SK-N-SH treated with all-trans-retinoic acid at 6 μM for 48 hours (cell line): ENCODE data around the gene NBAS.

Experiments
- ATAC-seq: fragments of 200-7000 bp; cut with Tn5 transposase; 3 replicates; pipeline ENCODE4 v1.9.1; 2020; ENCODE audit warnings: mild to moderate bottlenecking, moderate library complexity
- ARNTL ChIP-seq: fragments of 450-650 bp; formaldehyde crosslinking; IDR thresholded peaks from 2 replicates; pipeline ENCODE4 v1.5.0; 2020; ENCODE audit warnings: low read depth, mild to moderate bottlenecking, moderate library complexity, borderline replicate concordance
- BACH2 ChIP-seq: fragments of 250-450 bp; sonication (Bioruptor Pico); IDR thresholded peaks from 2 replicates; pipeline ENCODE4 v1.9.0; 2021; ENCODE audit warnings: mild to moderate bottlenecking, borderline replicate concordance
- CREB5 ChIP-seq: fragments of 250-450 bp; sonication (Bioruptor Pico); IDR thresholded peaks from 2 replicates; pipeline ENCODE4 v1.5.1; 2020; ENCODE audit warnings: low read depth, mild to moderate bottlenecking, moderate library complexity
- CSDC2 ChIP-seq: fragments of 250-450 bp; sonication (Bioruptor Pico); IDR thresholded peaks from 2 replicates; pipeline ENCODE4 v1.5.0; 2020; ENCODE audit warnings: mild to moderate bottlenecking, moderate library complexity
- CSRNP3 ChIP-seq: fragments of 250-450 bp; sonication (Bioruptor Pico); IDR thresholded peaks from 2 replicates; pipeline ENCODE4 v1.5.1; 2021; ENCODE audit warnings: mild to moderate bottlenecking, moderate library complexity
- ESRRG ChIP-seq: fragments of 250-450 bp; sonication (Bioruptor Pico); IDR thresholded peaks from 2 replicates; pipeline ENCODE4 v1.6.1; 2021; ENCODE audit warnings: mild to moderate bottlenecking
- GLIS3 ChIP-seq: fragments of 250-450 bp; sonication (Bioruptor Pico); IDR thresholded peaks from 2 replicates; pipeline ENCODE4 v1.5.0; 2020; ENCODE audit warnings: mild to moderate bottlenecking, moderate library complexity
- ISL1 ChIP-seq: fragments of 250-450 bp; sonication (Bioruptor Pico); IDR thresholded peaks from 2 replicates; pipeline ENCODE4 v2.1.2; 2022; ENCODE audit warnings: mild to moderate bottlenecking, moderate library complexity
- OSR1 ChIP-seq: fragments of 250-450 bp; sonication (Bioruptor Pico); IDR thresholded peaks from 2 replicates; pipeline ENCODE4 v1.8.0; 2022; ENCODE audit warnings: moderate library complexity, mild to moderate bottlenecking, inconsistent platforms
- PATZ1 ChIP-seq: fragments of 250-450 bp; sonication (Bioruptor Pico); IDR thresholded peaks from 2 replicates; pipeline ENCODE4 v1.8.0; 2020; ENCODE audit warnings: mild to moderate bottlenecking, moderate library complexity, borderline replicate concordance
- POU6F1 ChIP-seq: fragments of 250-450 bp; sonication (Bioruptor Pico); IDR thresholded peaks from 2 replicates; pipeline ENCODE4 v1.8.0; 2021; ENCODE audit warnings: low read depth, mild to moderate bottlenecking, moderate library complexity, borderline replicate concordance
- PPARA ChIP-seq: fragments of 250-450 bp; sonication (Bioruptor Pico); IDR thresholded peaks from 2 replicates; pipeline ENCODE4 v1.5.0; 2020; ENCODE audit warnings: mild to moderate bottlenecking, borderline replicate concordance
- RARB ChIP-seq: fragments of 250-450 bp; sonication (Bioruptor Pico); IDR thresholded peaks from 2 replicates; pipeline ENCODE4 v1.8.0; 2021; ENCODE audit warnings: mild to moderate bottlenecking, moderate library complexity
- SNAI2 ChIP-seq: fragments of 250-450 bp; sonication (Bioruptor Pico); IDR thresholded peaks from 2 replicates; pipeline ENCODE4 v1.5.0; 2020; ENCODE audit warnings: mild to moderate bottlenecking, moderate library complexity
- TCF4 ChIP-seq: fragments of 250-450 bp; sonication (Bioruptor Pico); IDR thresholded peaks from 2 replicates; pipeline ENCODE4 v1.8.0; 2021; ENCODE audit warnings: mild to moderate bottlenecking, moderate library complexity, borderline replicate concordance
- TOX ChIP-seq: fragments of 250-450 bp; sonication (Bioruptor Pico); IDR thresholded peaks from 2 replicates; pipeline ENCODE4 v1.8.0; 2021; ENCODE audit warnings: mild to moderate bottlenecking, moderate library complexity, borderline replicate concordance
- TSHZ2 ChIP-seq: fragments of 250-450 bp; sonication (Bioruptor Pico); IDR thresholded peaks from 2 replicates; pipeline ENCODE4 v1.5.0; 2020; ENCODE audit warnings: mild to moderate bottlenecking, moderate library complexity
- ZC3H10 ChIP-seq: fragments of 250-450 bp; sonication (Bioruptor Pico); IDR thresholded peaks from 2 replicates; pipeline ENCODE4 v1.5.1; 2021; ENCODE audit warnings: mild to moderate bottlenecking, moderate library complexity
- ZFP3 ChIP-seq: fragments of 250-450 bp; sonication (Bioruptor Pico); IDR thresholded peaks from 2 replicates; pipeline ENCODE4 v1.5.0; 2020; ENCODE audit warnings: mild to moderate bottlenecking, moderate library complexity
- ZFP30 ChIP-seq: fragments of 450-650 bp; formaldehyde crosslinking; IDR thresholded peaks from 2 replicates; pipeline ENCODE4 v1.5.0; 2022; ENCODE audit warnings: mild to moderate bottlenecking, moderate library complexity
- ZNF565 ChIP-seq: fragments of 450-650 bp; formaldehyde crosslinking; conservative IDR thresholded peaks from 2 replicates; pipeline ENCODE4 v1.5.0; 2020; ENCODE audit warnings: low read depth, mild to moderate bottlenecking, moderate library complexity
- ZNF8 ChIP-seq: fragments of 450-650 bp; formaldehyde crosslinking; IDR thresholded peaks from 2 replicates; pipeline ENCODE4 v1.5.0; 2020; ENCODE audit warnings: mild to moderate bottlenecking, moderate library complexity

NBAS gene

GRCh38 chr2:15133461-15133860, 427.7 kb downstream of the NBAS start (continued):
- TF ChIP-seq ISL1 (CRISPR knock-in tag) (no peak), GLIS3 (CRISPR knock-in tag) (no peak), BACH2 (CRISPR knock-in tag) (no peak)

- ATAC-seq, result no peak
- TF ChIP-seq CSRNP3 (CRISPR knock-in tag), result no peak
- no peak for TF ChIP-seq ESRRG (CRISPR knock-in tag)
- TF ChIP-seq ISL1 (CRISPR knock-in tag), result no peak
- no peak for TF ChIP-seq ARNTL
- TF ChIP-seq ZFP3 (CRISPR knock-in tag), result no peak
- no peak for TF ChIP-seq ZC3H10 (CRISPR knock-in tag)
- TF ChIP-seq TOX (CRISPR knock-in tag), result no peak
- TF ChIP-seq BACH2 (CRISPR knock-in tag), result no peak
- TF ChIP-seq TSHZ2 (CRISPR knock-in tag), result no peak
- no peak for TF ChIP-seq TCF4 (CRISPR knock-in tag)
- TF ChIP-seq PATZ1 (CRISPR knock-in tag), result no peak
- no peak for TF ChIP-seq CSDC2
- TF ChIP-seq ZFP30, result no peak
- no peak for TF ChIP-seq PPARA
- TF ChIP-seq ZNF565 (CRISPR knock-in tag), result no peak
Measured at GRCh38 chr2:15128846-15129245, 432.3 kb downstream of the NBAS start.

- TF ChIP-seq ESRRG (CRISPR knock-in tag) (no peak), ZNF8 (no peak), BACH2 (CRISPR knock-in tag) (no peak), ZNF565 (CRISPR knock-in tag) (no peak), OSR1 (CRISPR knock-in tag) (no peak), ZFP3 (CRISPR knock-in tag) (no peak), RARB (no peak), ZFP30 (no peak), ARNTL (no peak), CREB5 (CRISPR knock-in tag) (no peak), TSHZ2 (CRISPR knock-in tag) (no peak), ZC3H10 (CRISPR knock-in tag) (no peak), PPARA (no peak), SNAI2 (CRISPR knock-in tag) (no peak), TOX (CRISPR knock-in tag) (no peak), POU6F1 (CRISPR knock-in tag) (no peak), TCF4 (CRISPR knock-in tag) (no peak), PATZ1 (CRISPR knock-in tag) (no peak)
- ATAC-seq, result no peak
Measured at GRCh38 chr2:15127876-15128275, 433.3 kb downstream of the NBAS start.
